Natural killer cell (primary cell): ENCODE results near the gene FBXL4. TPM values are rescaled to one million over a fixed set of nuclear protein-coding genes. Genes with fewer than 3 reads are reported as not detected.

Experiments
- ATAC-seq, 3 donors: fragments of 150-1000 bp in 2 of 3; fragments of 200-7000 bp in 1 of 3; cut with Tn5 transposase; 1 replicate in 1 of 3; 2 replicates in 2 of 3; pipeline ENCODE4 v1.10.0; 2021; ENCODE audit warnings: mild to moderate bottlenecking in 2 of 3, moderate library complexity in 2 of 3
- DNase-seq, 2 donors: peaks; one replicate each; pipeline versions ENCODE4 v3.0.0 to v3.0.0-alpha.2; 2013 to 2021; ENCODE audit warnings: mixed read lengths in 1 of 2
- H3K27ac ChIP-seq: one replicate; pipeline ENCODE4 v1.5.1; 2013; ENCODE audit warnings: mild to moderate bottlenecking, low read length
- H3K27me3 ChIP-seq: one replicate; pipeline ENCODE4 v1.6.1; 2013; ENCODE audit warnings: low read length; ENCODE audit not compliant: control insufficient read depth, insufficient read depth
- H3K36me3 ChIP-seq: one replicate; pipeline ENCODE4 v1.6.1; 2013; ENCODE audit warnings: low read length; ENCODE audit not compliant: control insufficient read depth, insufficient read depth
- H3K4me1 ChIP-seq: one replicate; pipeline ENCODE4 v1.6.1; 2013; ENCODE audit warnings: low read length; ENCODE audit not compliant: control insufficient read depth, insufficient read depth
- H3K4me3 ChIP-seq: one replicate; pipeline ENCODE4 v1.5.1; 2013; ENCODE audit warnings: low read length
- H3K9me3 ChIP-seq: one replicate; pipeline ENCODE4 v1.6.1; 2013; ENCODE audit warnings: low read length; ENCODE audit not compliant: control insufficient read depth, insufficient read depth
- H3K27ac Mint-ChIP-seq, 2 donors: one replicate each; pipeline ENCODE4 v1.8.0; 2022; ENCODE audit warnings: mild to moderate bottlenecking in 2 of 2, mixed read lengths in 2 of 2, moderate library complexity in 1 of 2
- H3K27me3 Mint-ChIP-seq, 2 donors: one replicate each; pipeline ENCODE4 v1.8.0; 2022; ENCODE audit warnings: low read depth in 2 of 2, mixed read lengths in 2 of 2
- H3K36me3 Mint-ChIP-seq: one replicate; pipeline ENCODE4 v1.8.0; 2022; ENCODE audit warnings: mixed read lengths
- H3K4me1 Mint-ChIP-seq, 2 donors: one replicate each; pipeline ENCODE4 v1.8.0; 2022; ENCODE audit warnings: mixed read lengths in 2 of 2
- H3K4me3 Mint-ChIP-seq: one replicate; pipeline ENCODE4 v1.8.0; 2022; ENCODE audit warnings: mild to moderate bottlenecking, moderate library complexity, mixed read lengths
- H3K9me3 Mint-ChIP-seq, 2 donors: one replicate each; pipeline ENCODE4 v1.8.0; 2022; ENCODE audit warnings: mixed read lengths in 2 of 2
- CTCF ChIP-seq: fragments of 200-600 bp; IDR thresholded peaks from one replicate; pipeline ENCODE4 v1.8.0; 2022; ENCODE audit warnings: antibody characterized with exemption
- WGBS: methylation state at CpG from one replicate; pipeline ENCODE4 v1.1.7; 2013; ENCODE audit warnings: missing lambda C conversion rate; ENCODE audit not compliant: insufficient coverage; 5-methylcytosine and 5-hydroxymethylcytosine counted together
- intact Hi-C: fragments of 100-400 bp; cut with micrococcal nuclease; formaldehyde crosslinking; loops from one replicate; pipeline ENCODE4 v1.14.2; 2022
- total RNA-seq, 4 donors: library from RNA; stranded (reverse); fragments of 120-200 nt in 1 of 4; gene quantifications; one replicate each; pipeline versions ENCODE4 v1.2.3 to v1.2.4, GENCODE V29; 2013 to 2022

Gene FBXL4
- total RNA-seq, 3 donors from 2014 or later (not counting 1 experiment from before 2014, with no cell fraction given), result 8.8 to 15.1 (median 11.3) TPM

- H3K4me1 Mint-ChIP-seq, result peaks cover 34 to 40% of the 10 kb centered on the region in 2 donors
- Histone ChIP-seq H3K4me1 (peaks cover 9% of the 10 kb centered on the region), H3K27me3 (no peaks in the 10 kb centered on the region), H3K36me3 (no peaks in the 10 kb centered on the region), H3K4me3 (peak overlapping the region; percentile 70), H3K27ac (no peak overlapping the region), H3K9me3 (no peaks in the 10 kb centered on the region)
- no peak for ATAC-seq
- H3K27me3 Mint-ChIP-seq, result peaks cover 0 to 13% of the 10 kb centered on the region in 2 donors
- WGBS, result 96% methylated on average over 9 of the region's 10 CpGs
- TF ChIP-seq CTCF, result no peak
- H3K27ac Mint-ChIP-seq, result peak overlapping the region; percentile 93 to 96
- peaks cover 6% of the 10 kb centered on the region for H3K36me3 Mint-ChIP-seq
- H3K4me3 Mint-ChIP-seq, result peak overlapping the region; percentile 95
- intact Hi-C loops, result no loop called here
- DNase-seq, result no peak
- no peaks in the 10 kb centered on the region for H3K9me3 Mint-ChIP-seq
Observed at GRCh38 chr6:98946266-98946878, 1.4 kb downstream of the FBXL4 start.

GRCh38 chr6:98945311-98946115, 2.2 kb downstream of the FBXL4 start:
- Histone ChIP-seq H3K27ac (no peak overlapping the region), H3K36me3 (no peaks in the 10 kb centered on the region), H3K4me1 (peaks cover 9% of the 10 kb centered on the region), H3K27me3 (no peaks in the 10 kb centered on the region), H3K9me3 (no peaks in the 10 kb centered on the region), H3K4me3 (no peak overlapping the region)
- no peak for TF ChIP-seq CTCF
- peaks cover 0 to 8% of the 10 kb centered on the region in 2 donors for H3K27me3 Mint-ChIP-seq
- peaks cover 6% of the 10 kb centered on the region for H3K36me3 Mint-ChIP-seq
- WGBS, result 77% methylated on average over 1 of the region's 3 CpGs
- H3K27ac Mint-ChIP-seq, result peak overlapping the region; percentile 93 to 96
- peak overlapping the region; percentile 95 for H3K4me3 Mint-ChIP-seq
- ATAC-seq, result no peak
- intact Hi-C loops, result no loop called here
- H3K9me3 Mint-ChIP-seq, result peaks cover 0 to under 1% of the 10 kb centered on the region in 2 donors
- H3K4me1 Mint-ChIP-seq, result peaks cover 40 to 48% of the 10 kb centered on the region in 2 donors
- no peak for DNase-seq

DNA sequence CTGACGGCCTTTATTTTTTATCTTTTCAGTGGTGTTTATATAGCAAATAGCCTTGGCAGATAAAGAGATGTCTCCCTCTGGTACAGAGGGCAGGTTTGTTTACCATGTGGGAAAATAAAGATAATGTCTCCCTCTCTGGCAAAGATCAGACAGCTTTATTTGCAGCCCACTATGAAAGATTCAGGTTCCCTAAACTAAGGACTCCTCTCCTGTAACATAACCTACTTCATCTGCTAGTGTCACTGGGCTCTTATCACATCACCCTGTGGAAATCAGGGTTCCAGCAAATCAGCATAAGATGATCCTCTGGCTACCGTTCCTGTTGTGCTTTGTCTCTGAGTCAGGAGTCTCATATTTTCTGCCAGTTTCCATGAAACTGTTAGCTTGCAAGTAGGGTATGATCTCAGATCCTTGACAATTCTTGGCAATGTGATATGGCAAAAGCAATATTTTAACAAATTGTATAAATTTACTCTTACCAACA, 3.1 kb downstream of the FBXL4 start:
- H3K36me3 Mint-ChIP-seq, result peaks cover 6% of the 10 kb centered on the region
- H3K4me3 Mint-ChIP-seq, result no peak overlapping the region
- Histone ChIP-seq H3K4me3 (no peak overlapping the region), H3K27ac (no peak overlapping the region), H3K27me3 (no peaks in the 10 kb centered on the region), H3K36me3 (no peaks in the 10 kb centered on the region), H3K9me3 (no peaks in the 10 kb centered on the region), H3K4me1 (peaks cover 9% of the 10 kb centered on the region)
- H3K27me3 Mint-ChIP-seq, result no peaks in the 10 kb centered on the region
- peaks cover 40 to 52% of the 10 kb centered on the region in 2 donors for H3K4me1 Mint-ChIP-seq
- WGBS, result 93% methylated on average over 2 of the region's 2 CpGs
- no peak for TF ChIP-seq CTCF
- H3K9me3 Mint-ChIP-seq, result peaks cover 0 to 2% of the 10 kb centered on the region in 2 donors
- DNase-seq (no peak), ATAC-seq (no peak)
- intact Hi-C loops, result no loop called here
- H3K27ac Mint-ChIP-seq, result no peak overlapping the region
